Smooth muscle cell of trachea (primary cell): ENCODE measurements around the gene GABRP. TPM values are rescaled to one million over a fixed set of nuclear protein-coding genes. Genes with fewer than 3 reads are reported as not detected.

Experiments used
- total RNA-seq: library from RNA; depleted of rRNA; stranded (reverse); fragments of >200 nt; gene quantifications from 2 replicates; pipeline ENCODE4 v1.2.1, GENCODE V29; 2014

The GABRP gene, protein sequence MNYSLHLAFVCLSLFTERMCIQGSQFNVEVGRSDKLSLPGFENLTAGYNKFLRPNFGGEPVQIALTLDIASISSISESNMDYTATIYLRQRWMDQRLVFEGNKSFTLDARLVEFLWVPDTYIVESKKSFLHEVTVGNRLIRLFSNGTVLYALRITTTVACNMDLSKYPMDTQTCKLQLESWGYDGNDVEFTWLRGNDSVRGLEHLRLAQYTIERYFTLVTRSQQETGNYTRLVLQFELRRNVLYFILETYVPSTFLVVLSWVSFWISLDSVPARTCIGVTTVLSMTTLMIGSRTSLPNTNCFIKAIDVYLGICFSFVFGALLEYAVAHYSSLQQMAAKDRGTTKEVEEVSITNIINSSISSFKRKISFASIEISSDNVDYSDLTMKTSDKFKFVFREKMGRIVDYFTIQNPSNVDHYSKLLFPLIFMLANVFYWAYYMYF
- not detected in 2 replicates for total RNA-seq

DNA sequence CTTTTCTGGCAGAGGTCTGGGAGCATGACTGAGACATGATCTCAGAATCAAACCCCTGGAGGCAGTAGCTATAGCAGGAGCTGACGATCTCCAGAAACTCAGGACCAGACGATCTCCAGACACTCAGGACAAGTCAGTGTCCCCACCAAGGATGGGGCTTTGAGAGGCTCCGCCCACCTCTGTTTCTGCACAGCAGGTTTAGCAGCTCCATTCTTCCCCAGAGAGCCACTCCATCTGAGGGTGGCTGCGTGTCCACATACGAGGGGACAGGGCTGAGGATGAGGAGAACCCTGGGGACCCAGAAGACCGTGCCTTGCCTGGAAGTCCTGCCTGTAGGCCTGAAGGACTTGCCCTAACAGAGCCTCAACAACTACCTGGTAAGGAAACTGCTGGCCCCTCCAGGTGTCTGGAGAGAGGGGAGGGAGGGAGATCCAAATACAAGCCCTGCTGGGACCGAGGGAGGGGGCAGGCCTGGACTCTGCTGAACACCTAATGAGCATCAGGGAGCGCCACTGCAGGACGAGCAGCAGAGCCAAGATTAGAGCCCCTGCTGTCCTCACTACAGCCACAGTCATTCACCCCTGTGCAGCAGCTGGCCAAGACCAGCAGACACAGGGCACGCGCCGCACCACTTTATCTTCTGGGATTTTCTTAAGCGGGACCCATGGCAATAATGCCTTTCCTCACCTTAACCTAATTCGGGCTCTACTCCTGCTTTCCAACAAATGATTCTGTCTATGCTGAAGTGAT is at the start of gene GABRP:
GABRP (plus strand) TSS at position 228 of the 750 bp plus-strand sequence. CDS start 4,891 bp downstream, outside the sequence.

DNA sequence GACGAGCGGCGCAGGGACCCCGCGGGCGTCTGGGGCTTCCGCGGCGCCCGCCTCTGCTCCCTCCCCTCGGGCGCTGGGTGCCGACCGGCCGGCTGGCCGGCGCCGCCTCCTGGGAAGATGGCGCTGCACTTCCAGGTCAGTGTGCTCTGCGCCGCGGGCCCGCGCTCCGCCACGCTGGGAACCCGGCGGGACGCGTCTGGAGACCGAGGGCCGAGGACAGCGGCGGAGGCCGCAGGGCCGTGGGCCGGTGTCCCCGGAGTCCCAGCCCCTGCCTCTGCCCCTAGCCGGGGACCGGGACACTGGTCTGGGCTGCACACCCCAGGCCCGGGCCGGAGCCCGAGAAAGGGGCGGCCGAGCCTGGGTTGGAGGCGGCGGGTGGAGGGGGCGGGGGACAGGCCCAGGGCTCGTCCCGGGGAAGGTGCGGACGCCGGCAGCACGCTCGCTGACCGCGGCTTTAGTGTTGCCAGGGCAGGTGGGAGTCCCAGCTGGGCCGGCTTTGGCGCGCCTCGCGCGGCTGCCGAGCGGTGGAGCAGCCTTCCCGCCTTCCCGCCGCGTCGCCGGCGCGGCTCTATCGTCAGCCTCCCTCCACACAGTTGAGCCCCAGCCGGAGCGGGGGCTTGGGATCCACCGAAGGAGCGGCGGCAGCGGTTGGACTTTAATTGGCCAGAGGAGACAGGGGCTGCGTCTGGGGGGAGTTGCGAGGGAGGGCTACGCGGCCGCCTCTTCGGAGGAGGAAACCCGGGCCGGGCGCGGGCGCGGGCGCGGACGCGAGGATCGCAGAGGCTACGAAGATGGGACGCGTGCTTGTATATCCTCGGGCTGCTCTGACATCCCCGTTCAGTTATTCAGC is 78.6 kb downstream of the GABRP start, which contains the start of gene RANBP17:
RANBP17 (plus strand) TSS at position 102 of the 850 bp plus-strand sequence.

Other genes starting within 250 kb of the GABRP start
- 0.83 and 6.8 TPM in 2 replicates for gene RANBP17, start 78.3 kb downstream of the GABRP start, total RNA-seq